HepG2 (cell line): Measurements from ENCODE around the gene CARMIL3. TPM values are rescaled to one million over a fixed set of nuclear protein-coding genes. Genes with fewer than 3 reads are reported as not detected.

Experiments used
- ARHGAP35 ChIP-seq: sonication (generic); formaldehyde crosslinking; IDR thresholded peaks from 2 replicates; pipeline ENCODE4 v1.9.0; 2022; ENCODE audit warnings: mild to moderate bottlenecking, inconsistent platforms, moderate library complexity, missing genetic modification reagents, borderline replicate concordance
- DNMT1 ChIP-seq: sonication (generic); formaldehyde crosslinking; IDR thresholded peaks from 2 replicates; pipeline ENCODE4 v1.5.1; 2020; ENCODE audit warnings: mild to moderate bottlenecking, missing genetic modification reagents
- DPF2 ChIP-seq: sonication (generic); formaldehyde crosslinking; IDR thresholded peaks from 2 replicates; pipeline ENCODE4 v1.4.0; 2020; ENCODE audit warnings: mild to moderate bottlenecking, low read depth, missing genetic modification reagents, borderline replicate concordance
- HNF1A ChIP-seq, 2 experiments: sonication (generic) in 1 of 2; formaldehyde crosslinking in 1 of 2; IDR thresholded peaks; 2 replicates each; pipeline versions ENCODE4 v1.4.0 to v1.6.1; 2016 to 2020; ENCODE audit warnings: borderline replicate concordance in 1 of 2, low read depth in 1 of 2, mild to moderate bottlenecking in 1 of 2, missing genetic modification reagents in 1 of 2
- JUNB ChIP-seq: sonication (generic); formaldehyde crosslinking; IDR thresholded peaks from 2 replicates; pipeline ENCODE4 v1.8.0; 2022; ENCODE audit warnings: missing genetic modification reagents, mild to moderate bottlenecking, borderline replicate concordance
- KLF12 ChIP-seq: sonication (generic); formaldehyde crosslinking; IDR thresholded peaks from 2 replicates; pipeline ENCODE4 v1.4.0; 2020; ENCODE audit warnings: missing genetic modification reagents, borderline replicate concordance
- MATR3 ChIP-seq: sonication (generic); formaldehyde crosslinking; IDR thresholded peaks from 2 replicates; pipeline ENCODE4 v1.4.0; 2020; ENCODE audit warnings: missing genetic modification reagents
- MTA3 ChIP-seq: sonication (generic); formaldehyde crosslinking; IDR thresholded peaks from 2 replicates; pipeline ENCODE4 v1.4.0; 2020; ENCODE audit warnings: missing genetic modification reagents
- NFAT5 ChIP-seq: sonication (generic); formaldehyde crosslinking; IDR thresholded peaks from 2 replicates; pipeline ENCODE4 v1.4.0; 2020; ENCODE audit warnings: missing genetic modification reagents
- RXRA ChIP-seq: sonication (generic); formaldehyde crosslinking; IDR thresholded peaks from 2 replicates; pipeline ENCODE4 v1.5.1; 2020; ENCODE audit warnings: missing genetic modification reagents
- SMAD9 ChIP-seq: sonication (generic); formaldehyde crosslinking; IDR thresholded peaks from 2 replicates; pipeline ENCODE4 v1.5.1; 2020; ENCODE audit warnings: mild to moderate bottlenecking, missing genetic modification reagents
- SOX5 ChIP-seq: IDR thresholded peaks from 2 replicates; pipeline ENCODE4 v1.6.1; 2016; ENCODE audit warnings: borderline replicate concordance
- ZNF232 ChIP-seq: sonication (generic); formaldehyde crosslinking; IDR thresholded peaks from 2 replicates; pipeline ENCODE4 v1.4.0; 2020; ENCODE audit warnings: missing genetic modification reagents, borderline replicate concordance
- ZNF513 ChIP-seq: sonication (generic); formaldehyde crosslinking; conservative IDR thresholded peaks from 2 replicates; pipeline ENCODE4 v1.5.0; 2020; ENCODE audit warnings: missing genetic modification reagents
- ZNF629 ChIP-seq: sonication (generic); formaldehyde crosslinking; conservative IDR thresholded peaks from 2 replicates; pipeline ENCODE4 v1.5.0; 2020; ENCODE audit warnings: missing genetic modification reagents
- ZNF720 ChIP-seq: sonication (generic); formaldehyde crosslinking; IDR thresholded peaks from 2 replicates; pipeline ENCODE4 v1.4.0; 2020; ENCODE audit warnings: missing genetic modification reagents
- polyA plus RNA-seq, 8 experiments: library from polyadenylated mRNA; depleted of rRNA in 3 of 8; stranded (reverse) in 7 of 8; unstranded in 1 of 8; fragments of >200 nt; fragmentation: Illumina TruSeq in 4 of 8; extraction: Trizol in 4 of 8; gene quantifications; 2 replicates each; pipeline versions ENCODE4 v1.2.1 to v1.2.3, GENCODE V29; 2011 to 2016; ENCODE audit warnings: low read depth in 4 of 8, missing spikeins in 1 of 8, mixed read lengths in 1 of 8; ENCODE audit not compliant: insufficient read depth in 1 of 8
- total RNA-seq, 5 experiments: library from RNA; depleted of rRNA; stranded (reverse); fragments of >200 nt; fragmentation: Illumina TruSeq; extraction: Trizol; gene quantifications; 2 replicates each; pipeline ENCODE4 v1.2.3, GENCODE V29; 2016; ENCODE audit warnings: low read depth in 1 of 5

The CARMIL3 gene
- total and polyA plus RNA-seq, 2 of the 13 experiments (the other 11 are each of a cell fraction or from before 2014, with no cell fraction given): 0.27 to 0.55 TPM

- TF ChIP-seq ZNF232 (CRISPR knock-in tag) (0 out of 2 replicates have a peak, but pooled peaks have one; percentile 70), DNMT1 (CRISPR knock-in tag) (peak; percentile 92; the same call in 1 of the 2 replicates), ZNF720 (CRISPR knock-in tag) (no peak), DPF2 (CRISPR knock-in tag) (0 out of 2 replicates have a peak, but pooled peaks have one; percentile 41), SMAD9 (CRISPR knock-in tag) (peak; percentile 20; the same call in 1 of the 2 replicates), KLF12 (CRISPR knock-in tag) (peak; percentile 72), JUNB (CRISPR knock-in tag) (no peak), RXRA (CRISPR knock-in tag) (no peak), MTA3 (CRISPR knock-in tag) (no peak), ARHGAP35 (0 out of 2 replicates have a peak, but pooled peaks have one; percentile 51), HNF1A (IDR thresholded peaks at IDR 0.05; ENCODE audit: low read depth) (no peak; the same call in 1 of the 2 replicates), HNF1A (CRISPR knock-in tag; IDR thresholded peaks at IDR 0.05; ENCODE audit: borderline replicate concordance) (no peak), MATR3 (CRISPR knock-in tag) (no peak), SOX5 (CRISPR knock-in tag) (no peak), ZNF513 (no peak), ZNF629 (CRISPR knock-in tag) (0 out of 2 replicates have a peak, but pooled peaks have one; percentile 11), NFAT5 (CRISPR knock-in tag) (peak; percentile 47; the same call in 1 of the 2 replicates)
These were observed 63.8 kb downstream of the CARMIL3 start (continued) for GRCh38 chr14:24115422-24116127.
